GM15510 (cell line): ENCODE measurements around the gene MARF1.

ENCODE experiments used
- POLR2A ChIP-seq: IDR thresholded peaks from 3 replicates; pipeline ENCODE4 v1.6.1; 2011; ENCODE audit warnings: borderline replicate concordance; ENCODE audit not compliant: insufficient read length; ENCODE audit errors: extremely low read depth

Gene MARF1, protein sequence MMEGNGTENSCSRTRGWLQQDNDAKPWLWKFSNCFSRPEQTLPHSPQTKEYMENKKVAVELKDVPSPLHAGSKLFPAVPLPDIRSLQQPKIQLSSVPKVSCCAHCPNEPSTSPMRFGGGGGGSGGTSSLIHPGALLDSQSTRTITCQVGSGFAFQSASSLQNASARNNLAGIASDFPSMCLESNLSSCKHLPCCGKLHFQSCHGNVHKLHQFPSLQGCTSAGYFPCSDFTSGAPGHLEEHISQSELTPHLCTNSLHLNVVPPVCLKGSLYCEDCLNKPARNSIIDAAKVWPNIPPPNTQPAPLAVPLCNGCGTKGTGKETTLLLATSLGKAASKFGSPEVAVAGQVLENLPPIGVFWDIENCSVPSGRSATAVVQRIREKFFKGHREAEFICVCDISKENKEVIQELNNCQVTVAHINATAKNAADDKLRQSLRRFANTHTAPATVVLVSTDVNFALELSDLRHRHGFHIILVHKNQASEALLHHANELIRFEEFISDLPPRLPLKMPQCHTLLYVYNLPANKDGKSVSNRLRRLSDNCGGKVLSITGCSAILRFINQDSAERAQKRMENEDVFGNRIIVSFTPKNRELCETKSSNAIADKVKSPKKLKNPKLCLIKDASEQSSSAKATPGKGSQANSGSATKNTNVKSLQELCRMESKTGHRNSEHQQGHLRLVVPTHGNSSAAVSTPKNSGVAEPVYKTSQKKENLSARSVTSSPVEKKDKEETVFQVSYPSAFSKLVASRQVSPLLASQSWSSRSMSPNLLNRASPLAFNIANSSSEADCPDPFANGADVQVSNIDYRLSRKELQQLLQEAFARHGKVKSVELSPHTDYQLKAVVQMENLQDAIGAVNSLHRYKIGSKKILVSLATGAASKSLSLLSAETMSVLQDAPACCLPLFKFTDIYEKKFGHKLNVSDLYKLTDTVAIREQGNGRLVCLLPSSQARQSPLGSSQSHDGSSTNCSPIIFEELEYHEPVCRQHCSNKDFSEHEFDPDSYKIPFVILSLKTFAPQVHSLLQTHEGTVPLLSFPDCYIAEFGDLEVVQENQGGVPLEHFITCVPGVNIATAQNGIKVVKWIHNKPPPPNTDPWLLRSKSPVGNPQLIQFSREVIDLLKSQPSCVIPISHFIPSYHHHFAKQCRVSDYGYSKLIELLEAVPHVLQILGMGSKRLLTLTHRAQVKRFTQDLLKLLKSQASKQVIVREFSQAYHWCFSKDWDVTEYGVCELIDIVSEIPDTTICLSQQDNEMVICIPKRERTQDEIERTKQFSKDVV (N-terminal part only)

DNA sequence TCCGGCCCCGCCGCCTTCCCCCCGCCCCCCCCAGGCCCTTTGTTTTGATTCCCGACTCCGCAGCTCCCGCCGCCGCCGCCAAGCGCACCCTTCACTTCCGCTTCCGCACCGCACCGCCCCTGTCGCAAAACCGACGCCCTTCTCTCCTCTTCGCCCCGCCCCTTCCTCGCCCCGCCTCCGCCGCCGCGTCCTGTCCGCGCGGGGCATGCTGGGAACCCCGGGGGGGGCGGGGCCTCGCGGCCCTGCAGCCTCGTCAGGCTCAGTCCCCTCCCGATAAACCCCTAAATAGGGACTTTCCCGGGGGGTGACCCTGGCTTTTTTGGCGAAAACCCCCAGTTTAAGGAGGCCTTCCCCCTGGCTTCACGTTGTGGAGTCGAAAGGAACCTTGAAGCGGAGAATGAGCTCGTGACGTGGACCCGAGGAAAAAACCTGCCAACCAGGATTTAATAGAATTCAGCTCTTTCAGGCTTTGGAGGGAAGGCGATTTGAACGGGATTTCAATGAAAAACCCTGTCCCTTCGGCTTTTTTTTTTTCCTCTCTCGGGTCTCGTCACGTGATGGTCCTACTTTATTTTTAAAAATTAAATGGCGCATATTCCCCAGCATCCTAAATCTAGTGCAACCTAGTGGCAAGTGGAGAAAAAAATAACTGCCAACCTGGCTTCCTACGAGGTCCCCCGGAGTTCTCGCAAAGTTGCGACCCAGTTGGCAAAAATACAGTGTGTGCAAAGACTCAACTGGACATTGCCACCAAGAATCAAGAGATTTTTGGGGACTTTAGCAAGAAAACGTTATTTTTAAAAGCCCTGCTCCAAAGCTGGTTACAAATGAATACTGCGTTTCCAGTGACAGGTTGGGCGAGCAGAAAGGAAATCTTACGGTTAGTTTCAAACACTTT is at the start of gene MARF1:
TSS of gene MARF1 (minus strand) at position 107 of the 898 bp plus-strand sequence. CDS start 3,921 bp downstream, outside the sequence.
- TF ChIP-seq POLR2A = peak; percentile 68

DNA sequence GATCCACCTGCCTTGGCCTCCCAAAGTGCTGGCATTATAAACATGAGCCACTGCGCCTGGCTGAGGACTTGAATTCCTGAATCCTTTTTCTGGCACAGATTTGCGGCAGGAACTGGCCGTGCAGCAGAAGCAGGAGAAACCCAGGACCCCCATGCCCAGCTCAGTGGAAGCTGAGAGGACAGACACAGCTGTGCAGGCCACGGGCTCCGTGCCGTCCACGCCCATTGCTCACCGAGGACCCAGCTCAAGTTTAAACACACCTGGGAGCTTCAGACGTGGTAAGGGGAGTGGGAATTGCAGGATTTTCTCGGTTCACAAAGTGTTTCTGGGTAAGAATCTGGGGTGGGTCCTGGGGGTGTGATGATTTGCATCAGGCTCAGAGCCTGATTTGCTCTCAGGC is 48.1 kb upstream of the MARF1 start:
- TF ChIP-seq POLR2A = no peak

DNA sequence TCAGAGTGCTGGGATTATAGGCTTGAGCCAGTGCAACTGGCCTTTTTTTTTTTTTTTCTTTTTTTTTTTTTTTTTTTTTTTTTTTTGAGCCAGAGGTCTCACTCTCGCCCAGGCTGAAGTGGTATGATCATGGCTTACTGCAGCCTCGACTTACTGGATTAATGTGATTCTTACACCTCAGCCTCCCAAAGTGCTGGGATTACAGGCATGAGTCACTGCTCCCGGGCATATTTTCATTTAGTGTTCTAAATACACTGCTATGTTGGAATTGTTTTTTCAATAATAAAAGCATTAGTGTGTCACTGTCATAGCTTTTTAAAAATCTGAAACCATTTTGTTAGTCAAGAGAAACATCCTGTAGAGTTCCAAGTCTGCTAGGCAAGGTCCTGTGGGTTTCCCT is 47.3 kb upstream of the MARF1 start:
- no peak for TF ChIP-seq POLR2A

DNA sequence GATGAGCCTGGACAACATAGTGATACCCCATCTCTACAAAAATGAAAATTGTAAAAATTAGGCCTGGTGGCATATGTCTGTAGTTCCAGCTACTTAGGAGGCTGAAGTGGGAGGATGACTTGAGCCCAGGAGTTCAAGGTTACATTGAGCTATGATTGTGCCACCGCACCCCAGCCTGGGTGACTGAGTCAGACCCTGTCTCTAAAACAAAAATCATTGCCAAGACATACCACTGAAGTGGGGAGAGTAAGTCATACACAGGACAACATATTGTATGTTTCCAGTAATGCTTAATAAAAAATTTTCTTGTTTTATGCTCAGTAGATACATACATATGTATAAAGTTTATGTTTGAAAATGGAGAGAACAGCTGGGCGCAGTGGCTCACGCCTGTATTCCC is 46.3 kb upstream of the MARF1 start:
- TF ChIP-seq POLR2A = no peak

DNA sequence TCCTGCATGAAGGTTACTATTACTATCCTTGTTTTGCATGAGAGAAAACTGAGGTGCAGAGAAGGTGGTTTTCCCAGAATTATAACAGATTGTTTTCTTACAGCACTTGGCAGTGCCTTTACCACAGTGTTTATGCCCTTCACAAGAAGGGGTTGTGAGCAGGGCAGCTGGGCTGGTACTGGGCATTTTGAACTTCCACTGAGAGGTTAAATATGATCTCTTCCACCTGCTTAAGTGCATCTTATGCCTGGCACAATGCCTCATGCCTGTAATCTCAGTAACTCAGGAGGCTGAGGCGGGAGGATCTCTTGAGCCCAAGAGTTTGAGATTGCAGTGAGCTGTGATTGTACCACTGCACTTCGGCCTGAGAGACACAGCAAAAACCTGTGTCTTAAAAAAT is 43.3 kb upstream of the MARF1 start:
- no peak for TF ChIP-seq POLR2A

DNA sequence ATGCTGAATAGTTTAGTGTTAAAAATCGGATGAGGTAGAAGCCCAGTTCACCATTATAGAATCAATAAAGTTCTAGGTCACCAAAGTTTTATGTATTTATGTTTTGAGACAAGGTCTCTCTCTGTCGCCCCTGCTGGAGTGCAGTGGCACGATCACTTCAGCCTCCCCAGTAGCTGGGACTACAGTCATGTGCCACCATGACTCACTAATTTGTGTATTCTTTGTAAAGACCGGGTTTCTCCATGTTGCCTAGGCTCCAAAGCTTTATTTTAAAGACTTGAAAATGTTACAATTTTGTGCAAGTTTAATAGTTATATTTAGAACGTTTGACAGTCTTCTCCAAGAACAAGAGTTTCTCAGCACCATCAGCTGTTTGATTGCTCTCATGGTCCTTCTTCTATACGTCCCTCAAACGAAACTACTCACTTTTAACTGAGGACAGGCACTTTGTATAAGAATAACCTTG is 39.2 kb upstream of the MARF1 start:
- TF ChIP-seq POLR2A = no peak

DNA sequence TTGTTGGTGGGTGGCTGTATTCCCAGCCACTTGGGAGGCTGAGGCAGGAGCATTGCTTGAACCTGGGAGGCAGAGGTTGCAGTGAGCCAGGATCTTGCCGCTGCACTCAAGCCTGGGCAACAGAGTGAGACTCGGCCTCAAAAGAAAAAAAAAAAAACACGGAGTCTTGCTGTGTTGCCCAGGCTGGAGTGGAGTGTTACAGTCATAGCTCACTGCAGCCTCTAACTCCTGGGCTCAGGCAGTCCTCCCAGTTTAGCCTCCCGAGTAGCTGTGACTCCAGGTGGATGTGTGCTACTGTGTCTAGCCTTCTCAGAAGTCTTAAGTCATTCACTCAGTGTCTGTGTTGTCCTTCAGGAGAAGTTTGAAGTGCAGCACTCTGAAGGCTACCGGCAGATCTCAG is 34.5 kb upstream of the MARF1 start:
- no peak for TF ChIP-seq POLR2A

DNA sequence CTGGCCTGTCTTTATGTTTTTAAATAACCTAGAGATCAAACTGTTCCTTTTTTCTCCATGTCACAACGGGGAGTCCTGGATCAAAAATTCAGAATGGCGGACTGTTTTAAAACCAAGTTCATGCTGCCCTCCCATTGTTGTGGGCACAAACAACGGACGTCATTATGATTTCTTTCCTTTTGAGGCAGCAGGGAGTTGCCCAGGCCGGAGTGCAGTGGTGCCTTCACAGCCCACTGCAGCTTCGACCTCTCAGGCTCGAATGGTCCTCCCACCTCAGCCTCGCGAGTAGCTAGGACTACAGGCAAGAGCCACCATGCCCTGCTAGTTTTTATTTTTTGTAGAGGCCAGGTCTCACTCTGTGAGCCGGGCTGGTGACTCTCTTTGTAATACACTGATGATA is 33.6 kb upstream of the MARF1 start:
- no peak for TF ChIP-seq POLR2A

DNA sequence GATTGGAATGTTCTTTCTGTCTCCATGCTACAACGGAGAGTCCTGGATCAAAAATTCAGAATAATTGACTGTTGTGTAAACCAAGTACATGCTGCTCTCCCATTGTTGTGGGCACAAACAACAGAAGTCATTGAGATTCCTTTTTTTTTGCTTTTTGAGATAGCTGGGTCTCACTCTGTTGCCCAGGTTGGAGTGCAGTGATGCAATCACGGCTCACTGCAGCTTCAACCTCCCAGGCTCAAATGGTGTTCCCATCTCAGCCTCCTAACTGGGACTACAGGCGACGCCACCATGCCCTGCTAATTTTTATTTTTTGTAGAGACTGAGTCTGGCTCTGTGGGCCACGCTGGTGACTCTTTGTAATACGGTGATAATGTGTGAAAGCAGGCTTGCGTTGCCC is 31.6 kb upstream of the MARF1 start:
- no peak for TF ChIP-seq POLR2A

DNA sequence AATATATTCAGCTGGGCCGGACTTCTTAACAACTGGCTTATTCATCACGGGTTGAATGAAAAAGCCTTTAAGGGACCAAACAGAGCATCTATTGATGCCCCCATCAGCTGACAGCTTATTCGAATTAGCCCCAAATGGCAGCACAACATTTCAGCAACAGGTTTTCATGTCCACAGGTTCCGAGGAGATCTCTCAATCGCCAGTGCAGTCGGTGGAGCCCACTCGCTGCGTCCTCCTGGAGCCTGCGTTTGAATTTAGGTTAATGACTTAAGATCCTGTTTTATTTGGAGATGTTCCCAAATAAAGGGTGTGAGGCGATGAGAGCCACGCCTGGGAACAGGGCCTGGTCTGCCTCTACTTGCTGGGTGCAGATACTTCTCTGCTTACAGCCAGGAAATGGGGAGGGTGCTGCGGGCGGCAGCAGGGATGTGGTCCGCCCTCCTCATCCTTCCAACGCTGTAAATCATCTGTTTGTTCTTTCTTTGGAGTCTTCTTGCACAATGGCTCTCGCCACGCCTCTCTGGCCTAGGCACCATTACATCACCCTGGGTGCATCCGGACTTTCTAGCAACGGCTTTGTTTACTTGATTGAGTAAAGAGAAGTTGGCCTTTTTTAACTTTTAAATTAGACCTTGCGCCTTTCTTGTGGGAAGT is 29.7 kb upstream of the MARF1 start:
- no peak for TF ChIP-seq POLR2A

DNA sequence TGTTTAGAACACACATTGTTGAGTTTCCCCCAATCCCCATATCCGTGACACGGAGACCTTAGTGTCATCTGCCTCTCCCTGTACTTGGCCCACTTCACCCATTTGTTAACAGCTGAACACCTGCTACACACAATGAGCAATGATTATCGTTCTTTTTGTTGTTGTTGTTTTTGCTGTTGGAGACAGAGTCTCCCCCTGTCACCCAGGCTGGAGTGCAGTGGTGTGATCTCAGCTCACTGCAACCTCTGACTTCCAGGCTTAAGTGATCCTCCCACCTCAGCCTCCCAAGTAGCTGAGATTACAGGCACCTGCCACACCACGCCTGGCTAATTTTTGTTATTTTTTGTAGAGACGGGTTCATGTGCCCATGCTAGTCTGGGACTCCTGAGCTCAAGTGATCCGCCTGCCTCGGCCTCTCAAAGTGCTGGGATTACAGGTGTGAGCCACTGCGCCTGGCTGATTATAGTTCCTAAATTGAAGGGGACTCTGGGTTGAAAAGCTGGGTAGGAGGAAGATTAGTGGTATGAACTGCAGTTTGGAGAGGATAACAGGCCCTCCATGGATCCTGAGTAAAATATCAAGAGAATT is 28.7 kb upstream of the MARF1 start:
- no peak for TF ChIP-seq POLR2A

DNA sequence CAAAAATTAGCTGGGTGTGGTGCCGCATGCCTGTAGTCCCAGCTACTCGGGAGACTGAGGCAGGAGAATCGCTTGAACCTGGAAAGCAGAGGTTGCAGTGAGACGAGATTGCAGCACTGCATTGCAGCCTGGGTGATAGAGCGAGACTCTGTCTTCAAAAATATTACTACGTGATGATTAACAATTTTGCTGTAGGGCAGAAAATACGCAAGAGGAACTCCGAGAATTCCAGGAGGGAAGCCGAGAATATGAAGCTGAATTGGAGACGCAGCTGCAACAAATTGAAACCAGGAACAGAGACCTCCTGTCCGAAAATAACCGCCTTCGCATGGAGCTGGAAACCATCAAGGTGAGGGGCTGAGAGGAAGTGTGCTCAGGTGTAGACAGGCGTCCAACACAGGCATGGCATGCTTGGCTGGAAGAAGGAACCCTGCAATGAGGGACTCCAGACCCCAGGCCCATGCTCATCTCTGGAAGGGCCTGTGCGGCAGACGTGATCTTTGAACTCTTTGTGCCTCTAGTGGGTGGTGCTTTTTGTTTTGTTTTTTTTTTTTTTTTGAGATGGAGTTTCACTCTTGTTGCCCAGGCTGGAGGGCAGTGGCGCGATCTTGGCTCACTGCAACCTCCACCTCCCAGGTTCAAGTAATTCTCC is 24.3 kb upstream of the MARF1 start:
- no peak for TF ChIP-seq POLR2A
